GM19397 (cell line): ENCODE results near the gene TMSB4X.
"Not testable (repeated sequence)": the region's sequence is repeated elsewhere in the genome, so short reads cannot be mapped to it uniquely, and the experiment has no call there.

Source experiments
- ATAC-seq: cut with Tn5 transposase; IDR thresholded peaks from one replicate; pipeline ENCODE4 v1.9.1; 2021; ENCODE audit warnings: mild to moderate bottlenecking, moderate library complexity; ENCODE audit not compliant: unreplicated experiment

TMSB4X gene

GRCh38 chrX:12994321-12994720, 19.4 kb downstream of the TMSB4X start:
- no peak for ATAC-seq

- ATAC-seq: no peak
These were observed 22.1 kb downstream of the TMSB4X start for GRCh38 chrX:12996934-12997435.

- ATAC-seq: no peak
These were observed 23.2 kb downstream of the TMSB4X start for GRCh38 chrX:12997906-12998687.

GRCh38 chrX:12999422-12999821, 24.5 kb downstream of the TMSB4X start:
- no peak for ATAC-seq

- no peak for ATAC-seq
These were observed 25.4 kb downstream of the TMSB4X start for GRCh38 chrX:13000301-13000811.

GRCh38 chrX:13001097-13001496, 26.2 kb downstream of the TMSB4X start:
- no peak for ATAC-seq

DNA sequence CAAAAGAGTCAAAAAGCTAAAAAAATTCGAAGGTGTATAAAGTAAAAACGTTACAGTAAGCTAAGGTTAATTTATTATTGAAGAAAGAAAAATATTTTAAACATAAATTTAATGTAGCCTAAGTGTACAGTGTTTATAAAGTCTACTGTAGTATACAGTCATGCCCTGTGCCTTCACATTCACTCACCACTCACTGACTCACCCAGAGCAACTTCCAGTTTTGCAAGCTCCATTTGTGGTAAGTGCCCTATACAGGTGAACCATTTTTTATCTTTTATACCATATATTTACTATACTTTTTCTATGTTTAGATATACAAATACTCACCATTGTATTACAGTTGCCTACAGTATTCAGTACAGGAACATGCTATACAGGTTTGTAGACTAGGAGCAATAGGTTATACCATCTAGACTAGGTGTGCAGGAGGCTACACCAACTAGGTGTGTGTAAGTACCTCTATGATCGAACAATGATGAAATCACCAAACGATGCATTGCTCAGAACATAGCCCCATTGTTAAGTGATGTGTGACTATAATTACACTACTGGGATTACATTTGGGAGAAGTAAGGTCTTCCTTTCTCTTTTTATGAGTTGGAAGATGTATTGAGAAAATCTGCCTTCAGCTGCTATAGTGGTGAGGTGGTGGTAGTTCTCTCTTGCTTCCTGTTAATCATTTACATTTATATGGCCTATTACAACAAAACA, 27.2 kb downstream of the TMSB4X start:
- ATAC-seq: no peak

- ATAC-seq: peak; percentile 44
These were observed 31.0 kb downstream of the TMSB4X start for GRCh38 chrX:13005661-13006473.

GRCh38 chrX:13007519-13008188, 32.7 kb downstream of the TMSB4X start:
- no peak for ATAC-seq

DNA sequence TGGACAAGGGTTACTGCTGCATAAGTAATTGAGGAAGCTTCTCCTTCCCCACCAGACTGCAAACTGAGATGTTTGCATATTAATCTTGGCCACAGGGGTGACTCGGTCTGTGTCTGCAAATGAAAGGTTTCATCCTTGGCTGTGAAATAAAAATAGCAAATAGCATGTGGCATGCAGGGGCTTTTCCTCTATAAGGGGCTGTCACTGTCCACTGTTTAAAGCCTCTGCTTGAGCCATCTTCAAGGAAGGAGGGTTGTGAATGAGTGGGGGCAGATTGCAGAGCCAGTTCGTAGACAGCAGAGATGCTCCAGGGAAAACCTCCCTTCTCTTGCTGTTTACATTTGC, 33.3 kb downstream of the TMSB4X start:
- ATAC-seq: no peak

DNA sequence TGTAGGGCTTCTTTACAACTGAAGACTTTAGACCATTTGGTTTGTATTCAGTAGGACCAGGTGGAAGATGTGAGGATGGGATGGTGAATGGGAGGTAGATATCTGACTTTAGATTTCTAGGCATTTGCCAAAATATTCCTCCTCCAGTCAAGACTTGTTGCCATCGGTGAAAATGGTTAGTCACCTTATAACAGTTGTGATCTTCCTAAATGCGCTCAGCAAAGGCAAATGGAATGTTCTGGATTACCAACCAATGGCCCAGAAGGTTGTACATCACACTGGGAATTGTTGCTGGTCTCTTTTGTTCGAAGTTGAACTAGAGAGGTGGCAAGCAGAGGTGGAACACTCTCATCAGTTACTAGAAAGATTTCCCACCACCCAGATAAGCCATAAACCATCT, 33.9 kb downstream of the TMSB4X start:
- ATAC-seq: no peak

GRCh38 chrX:13009273-13009672, 34.4 kb downstream of the TMSB4X start:
- ATAC-seq: no peak

- ATAC-seq: no peak
These were observed 34.9 kb downstream of the TMSB4X start for GRCh38 chrX:13009844-13010243.

DNA sequence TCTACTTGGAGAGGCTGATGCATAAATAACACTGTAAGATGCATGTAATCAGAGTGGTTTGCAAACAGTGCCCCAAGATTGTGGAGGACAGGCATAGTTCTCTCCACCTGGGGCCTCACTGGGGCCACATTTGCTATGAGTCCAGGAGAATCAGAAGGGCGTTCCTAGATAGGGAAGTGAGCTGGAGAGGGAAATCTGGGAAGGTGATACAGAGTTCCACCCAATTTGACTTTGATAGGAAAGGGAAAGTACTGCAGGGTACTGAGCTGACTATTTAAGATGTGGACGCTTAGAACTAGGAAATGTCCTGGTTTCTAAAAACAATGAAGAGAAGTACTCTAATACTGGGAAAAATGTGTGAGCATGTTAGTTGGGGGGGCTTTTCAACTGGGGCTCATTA, 35.6 kb downstream of the TMSB4X start:
- ATAC-seq: no peak

DNA sequence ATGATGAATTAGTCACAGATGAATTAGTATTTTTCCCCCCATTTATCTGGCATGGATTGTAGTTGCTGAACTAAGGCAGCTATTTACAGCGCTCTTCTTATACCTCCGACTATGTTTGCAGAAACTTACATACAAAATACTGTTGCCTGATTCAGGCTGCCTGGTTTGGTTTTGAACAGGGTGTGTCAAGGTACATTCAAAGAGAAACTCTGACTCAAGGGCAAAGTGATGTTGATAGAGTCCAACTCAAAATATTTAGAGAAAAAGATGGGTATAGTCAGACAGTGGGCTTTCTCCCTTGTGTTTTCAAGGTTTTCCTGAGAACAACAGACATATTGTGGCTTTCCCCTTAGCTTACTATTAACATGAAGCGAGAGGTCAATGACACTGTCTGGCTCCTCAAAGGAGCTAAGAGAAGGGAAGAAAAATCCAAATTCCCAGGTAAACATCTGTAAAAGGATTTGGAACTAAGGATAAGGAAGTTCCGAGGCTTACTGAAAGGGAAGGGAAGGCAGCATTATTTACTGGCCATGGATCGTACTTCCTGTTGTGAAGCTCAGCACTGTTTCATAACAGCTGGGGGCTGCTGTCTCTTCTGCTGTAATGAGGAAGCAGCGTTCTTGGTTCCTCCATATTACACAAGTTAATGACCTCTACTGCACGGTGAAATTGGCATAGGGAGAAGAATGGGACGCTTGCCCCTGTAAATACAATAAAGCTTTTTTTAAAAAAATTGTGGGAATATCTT, 38.6 kb downstream of the TMSB4X start:
- ATAC-seq: peak; percentile 85

GRCh38 chrX:13014111-13015096, 39.5 kb downstream of the TMSB4X start:
- peak; percentile 25 for ATAC-seq

DNA sequence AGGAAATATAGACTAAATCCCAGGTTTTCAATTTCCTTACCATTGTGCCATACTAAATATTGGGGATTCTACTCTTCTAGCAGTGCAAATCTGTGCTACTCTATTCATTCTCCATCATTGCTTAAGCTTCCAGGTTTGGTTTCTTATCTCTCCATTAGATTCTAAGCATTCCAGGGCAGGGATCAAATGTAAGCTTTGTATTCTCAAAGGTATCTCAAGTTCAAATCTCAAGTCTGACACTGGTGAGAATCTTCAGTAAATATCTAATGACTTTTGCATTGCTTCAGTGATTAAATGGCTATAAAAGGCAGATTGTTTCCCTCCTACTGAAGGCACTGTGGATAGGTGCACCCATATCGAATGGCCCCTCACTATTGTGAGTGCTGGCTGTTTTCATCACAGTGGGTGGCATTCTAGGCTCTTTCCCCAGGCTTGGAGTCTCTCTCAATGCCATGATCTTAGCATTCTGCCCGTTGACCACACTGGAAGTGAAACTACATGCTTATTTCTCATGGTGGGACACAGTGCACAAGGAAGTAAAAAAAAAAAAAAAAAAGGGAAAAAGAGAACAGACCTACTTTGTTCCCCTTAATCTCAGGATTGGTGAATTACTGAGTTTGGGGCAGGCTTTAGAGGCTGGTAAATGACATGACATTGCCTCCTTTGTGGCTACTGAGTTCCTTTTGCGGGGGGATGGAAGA, 40.8 kb downstream of the TMSB4X start:
- ATAC-seq: no peak

GRCh38 chrX:13016731-13017130, 41.8 kb downstream of the TMSB4X start:
- ATAC-seq: not testable (repeated sequence)
